Nephron (organoid): ENCODE results near the gene PHOSPHO1.

ENCODE experiments used
- H3K27ac Mint-ChIP-seq, 3 experiments: 2 replicates each; pipeline ENCODE4 v1.8.0; 2020; ENCODE audit warnings: mixed read lengths in 3 of 3, mild to moderate bottlenecking in 2 of 3, moderate library complexity in 1 of 3
- H3K27me3 Mint-ChIP-seq: 2 replicates; pipeline ENCODE4 v1.8.0; 2021; ENCODE audit warnings: low read depth, mild to moderate bottlenecking, moderate library complexity, mixed read lengths
- H3K36me3 Mint-ChIP-seq: 2 replicates; pipeline ENCODE4 v1.8.0; 2020; ENCODE audit warnings: low read depth, mixed read lengths
- H3K4me1 Mint-ChIP-seq: 2 replicates; pipeline ENCODE4 v1.8.0; 2020; ENCODE audit warnings: mixed read lengths
- H3K4me3 Mint-ChIP-seq, 3 experiments: 2 replicates each; pipeline ENCODE4 v1.8.0; 2020; ENCODE audit warnings: mild to moderate bottlenecking in 3 of 3, mixed read lengths in 3 of 3, moderate library complexity in 2 of 3
- H3K9me3 Mint-ChIP-seq: 2 replicates; pipeline ENCODE4 v1.8.0; 2020; ENCODE audit warnings: mixed read lengths
- CTCF ChIP-seq, 3 experiments: fragments of 200-600 bp; sonication (generic); IDR thresholded peaks; one replicate each; pipeline ENCODE4 v1.5.0; 2021; ENCODE audit warnings: antibody characterized with exemption in 3 of 3; ENCODE audit not compliant: unreplicated experiment in 3 of 3

PHOSPHO1 gene

GRCh38 chr17:49213399-49213798 is 17.2 kb downstream of the PHOSPHO1 start:
- Mint-ChIP-seq H3K4me3 (no peak overlapping the region), H3K27me3 (peaks cover 22% of the 10 kb centered on the region), H3K4me1 (peaks cover 13% of the 10 kb centered on the region), H3K9me3 (no peaks in the 10 kb centered on the region), H3K27ac (peak overlapping the region in 1 of 3 experiments; percentile 82), H3K36me3 (no peaks in the 10 kb centered on the region)
- no peak for TF ChIP-seq CTCF (IDR thresholded peaks at IDR 0.05; ENCODE audit: unreplicated experiment in 3 of 3)

GRCh38 chr17:49210158-49211029 is 20.2 kb downstream of the PHOSPHO1 start, which contains the start of the genes ABI3 and GNGT2:
ABI3 (plus strand) TSS chr17:49210707; CDS start chr17:49210725, 18 bp downstream.
GNGT2 (minus strand) TSS chr17:49210574; CDS start chr17:49207422, 3,152 bp downstream.
- Mint-ChIP-seq H3K9me3 (no peaks in the 10 kb centered on the region), H3K4me3 (peak within 1 kb of the TSS; percentile 39 to 64 (median 55)), H3K27me3 (peaks cover 16% of the 10 kb centered on the region), H3K4me1 (peaks cover 13% of the 10 kb centered on the region), H3K27ac (peak within 1 kb of the TSS; percentile 28 to 62 (median 52)), H3K36me3 (no peaks in the 10 kb centered on the region)
- TF ChIP-seq CTCF (IDR thresholded peaks at IDR 0.05; ENCODE audit: unreplicated experiment in 3 of 3), result no peak

GRCh38 chr17:49209061-49209571 is 21.5 kb downstream of the PHOSPHO1 start:
- Mint-ChIP-seq H3K4me1 (peaks cover 13% of the 10 kb centered on the region), H3K9me3 (no peaks in the 10 kb centered on the region), H3K27me3 (peaks cover 20% of the 10 kb centered on the region), H3K36me3 (no peaks in the 10 kb centered on the region), H3K4me3 (no peak overlapping the region), H3K27ac (no peak overlapping the region)
- no peak for TF ChIP-seq CTCF (IDR thresholded peaks at IDR 0.05; ENCODE audit: unreplicated experiment in 3 of 3)

- H3K27ac Mint-ChIP-seq, result no peak overlapping the region
- H3K36me3 Mint-ChIP-seq, result no peaks in the 10 kb centered on the region
- no peak overlapping the region for H3K4me3 Mint-ChIP-seq
- no peaks in the 10 kb centered on the region for H3K9me3 Mint-ChIP-seq
- H3K4me1 Mint-ChIP-seq, result no peaks in the 10 kb centered on the region
- H3K27me3 Mint-ChIP-seq, result peaks cover 23% of the 10 kb centered on the region
- TF ChIP-seq CTCF (IDR thresholded peaks at IDR 0.05; ENCODE audit: unreplicated experiment in 3 of 3), result no peak
Measured at GRCh38 chr17:49204516-49204915, 26.1 kb downstream of the PHOSPHO1 start.

DNA sequence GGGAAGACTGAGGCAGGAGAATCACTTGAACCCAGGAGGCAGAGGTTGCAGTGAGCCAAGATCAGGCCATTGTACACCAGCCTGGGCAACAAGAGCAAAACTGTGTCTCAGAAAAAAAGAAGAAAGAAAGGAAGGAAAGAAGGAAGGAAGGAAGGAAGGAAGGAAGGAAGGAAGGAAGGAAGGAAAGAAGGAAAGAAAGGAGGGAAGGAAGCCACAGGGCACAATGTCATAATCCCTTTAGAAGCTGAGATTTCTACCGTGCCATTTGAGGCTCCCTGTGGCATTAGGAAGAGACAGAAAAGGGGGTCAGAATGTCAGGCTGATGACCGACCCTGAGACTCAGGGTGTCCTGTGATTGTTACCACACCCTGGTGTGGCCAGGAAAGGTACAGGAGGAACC is 26.8 kb downstream of the PHOSPHO1 start:
- TF ChIP-seq CTCF (IDR thresholded peaks at IDR 0.05; ENCODE audit: unreplicated experiment in 3 of 3), result no peak

More for the DNA sequence above, 26.8 kb downstream of the PHOSPHO1 start:
- H3K36me3 Mint-ChIP-seq, result no peaks in the 10 kb centered on the region
- H3K27ac Mint-ChIP-seq, result no peak overlapping the region
- peaks cover 18% of the 10 kb centered on the region for H3K27me3 Mint-ChIP-seq
- H3K4me1 Mint-ChIP-seq, result no peaks in the 10 kb centered on the region
- no peaks in the 10 kb centered on the region for H3K9me3 Mint-ChIP-seq
- no peak overlapping the region for H3K4me3 Mint-ChIP-seq
